Measurements from ENCODE around the gene OLFML3. TPM values are rescaled to one million over a fixed set of nuclear protein-coding genes. Genes with fewer than 3 reads are reported as not detected.

Gene OLFML3
- 36.5 and 37.0 TPM in 2 replicates for total RNA-seq
- long read RNA-seq, transcript OLFML3-201 (3 exons, 1,780 nt): major isoform, 142 of 161 reads
- long read RNA-seq, partial matches to known transcripts: 13 of 161 reads
- long read RNA-seq, other reads (novel, unspliced or antisense): 2 of 161 reads

DNA sequence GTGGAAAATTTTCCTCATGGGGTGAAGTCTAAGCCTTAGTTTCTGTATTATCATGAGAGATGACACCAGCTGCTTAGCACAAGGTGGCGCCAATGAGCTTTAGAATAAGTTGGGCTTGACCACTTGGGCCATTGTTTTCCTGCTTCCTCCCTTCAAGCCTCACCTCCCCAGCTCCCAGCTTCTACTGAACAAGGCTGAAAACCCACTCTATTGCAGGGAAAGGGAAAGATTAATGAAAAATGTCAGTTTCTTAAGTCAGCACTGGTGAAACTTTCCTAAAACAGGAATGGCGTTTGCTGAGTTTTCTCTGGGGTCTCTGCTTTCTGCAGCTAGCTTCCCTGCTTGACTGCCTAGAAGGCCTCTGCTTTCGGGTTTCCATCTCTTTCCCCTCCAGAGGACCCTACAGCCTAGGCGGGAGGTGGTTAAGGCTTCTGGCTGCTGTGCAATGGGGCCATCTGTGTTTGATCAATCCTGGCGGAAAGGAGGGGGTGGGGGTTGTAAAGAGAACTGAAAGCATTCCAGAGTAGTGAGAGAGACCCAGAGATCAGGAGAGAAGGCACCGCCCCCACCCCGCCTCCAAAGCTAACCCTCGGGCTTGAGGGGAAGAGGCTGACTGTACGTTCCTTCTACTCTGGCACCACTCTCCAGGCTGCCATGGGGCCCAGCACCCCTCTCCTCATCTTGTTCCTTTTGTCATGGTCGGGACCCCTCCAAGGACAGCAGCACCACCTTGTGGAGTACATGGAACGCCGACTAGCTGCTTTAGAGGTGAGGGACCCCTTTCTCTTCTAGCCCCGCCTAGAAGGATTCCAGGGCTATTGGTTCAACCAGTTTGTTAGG is at the start of gene OLFML3:
OLFML3 (plus strand) TSS at position 612 of the 840 bp plus-strand sequence; CDS start at position 655, 43 bp downstream.
- Mint-ChIP-seq H3K36me3 (ENCODE audit: unreplicated experiment) (peaks cover 4% of the 10 kb centered on the region), H3K9me3 (ENCODE audit: unreplicated experiment) (no peaks in the 10 kb centered on the region), H3K4me1 (ENCODE audit: unreplicated experiment) (peaks cover 87% of the 10 kb centered on the region), H3K27ac (ENCODE audit: unreplicated experiment) (peak within 1 kb of the TSS; percentile 94), H3K4me3 (ENCODE audit: unreplicated experiment) (peak within 1 kb of the TSS; percentile 65), H3K27me3 (ENCODE audit: unreplicated experiment) (no peaks in the 10 kb centered on the region)
- TF ChIP-seq CTCF (IDR thresholded peaks at IDR 0.05): peak; percentile 84
- DNase-seq (ENCODE audit: extremely low spot score, unreplicated experiment): peak; percentile 89

DNA sequence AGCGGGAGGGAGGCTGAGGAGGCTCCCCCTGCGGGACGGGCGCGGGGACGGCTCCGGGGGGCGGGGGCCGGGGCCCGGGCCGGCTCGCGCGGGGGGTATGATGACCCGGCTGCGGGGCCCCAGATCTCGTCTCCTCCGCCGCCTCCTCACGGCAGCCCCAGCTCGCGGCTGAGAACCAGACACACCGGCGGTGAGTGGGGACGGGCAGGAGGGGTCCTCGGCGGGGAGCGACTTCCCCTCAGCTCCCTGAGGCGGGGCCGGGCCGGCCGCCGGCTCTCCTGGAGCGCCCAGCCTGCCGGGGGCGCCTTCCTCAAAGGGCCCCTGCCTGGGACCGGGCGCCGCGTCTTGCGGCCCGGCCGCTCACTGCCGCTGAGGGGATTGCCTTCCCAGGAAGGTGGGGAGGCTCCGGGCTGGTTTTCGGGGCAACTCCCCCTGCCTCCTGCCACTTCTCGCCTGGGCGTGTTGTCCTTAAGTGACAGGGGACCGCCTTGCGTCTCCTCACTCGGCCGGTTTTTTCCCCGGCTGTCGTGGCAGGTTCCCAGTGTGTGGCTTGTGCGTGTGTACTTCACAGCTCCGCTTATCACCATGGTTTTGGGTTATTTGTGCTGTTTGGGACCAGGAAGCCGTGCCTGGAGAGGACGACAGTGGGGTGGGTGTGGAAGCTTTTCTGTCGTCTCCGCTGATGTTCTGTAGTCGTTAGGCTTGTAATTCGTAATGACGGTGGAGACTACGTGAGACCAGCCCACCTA is 49.4 kb upstream of the OLFML3 start:
- peak overlapping the region; percentile 96 for H3K27ac Mint-ChIP-seq (ENCODE audit: unreplicated experiment)
- no peaks in the 10 kb centered on the region for H3K36me3 Mint-ChIP-seq (ENCODE audit: unreplicated experiment)
- no peaks in the 10 kb centered on the region for H3K9me3 Mint-ChIP-seq (ENCODE audit: unreplicated experiment)
- DNase-seq (ENCODE audit: extremely low spot score, unreplicated experiment): peak; percentile 85
- H3K4me1 Mint-ChIP-seq (ENCODE audit: unreplicated experiment): peaks cover 50% of the 10 kb centered on the region
- H3K4me3 Mint-ChIP-seq (ENCODE audit: unreplicated experiment): peak overlapping the region; percentile 92
- TF ChIP-seq CTCF (IDR thresholded peaks at IDR 0.05): peak; percentile 39
- no peaks in the 10 kb centered on the region for H3K27me3 Mint-ChIP-seq (ENCODE audit: unreplicated experiment)

- DNase-seq (ENCODE audit: extremely low spot score, unreplicated experiment): no peak
- TF ChIP-seq CTCF (IDR thresholded peaks at IDR 0.05): no peak
- H3K36me3 Mint-ChIP-seq (ENCODE audit: unreplicated experiment): no peaks in the 10 kb centered on the region
- no peaks in the 10 kb centered on the region for H3K9me3 Mint-ChIP-seq (ENCODE audit: unreplicated experiment)
- H3K27ac Mint-ChIP-seq (ENCODE audit: unreplicated experiment): peak overlapping the region; percentile 96
- peak overlapping the region; percentile 92 for H3K4me3 Mint-ChIP-seq (ENCODE audit: unreplicated experiment)
- no peaks in the 10 kb centered on the region for H3K27me3 Mint-ChIP-seq (ENCODE audit: unreplicated experiment)
- H3K4me1 Mint-ChIP-seq (ENCODE audit: unreplicated experiment): peaks cover 50% of the 10 kb centered on the region
Observed at GRCh38 chr1:113930499-113931161, 48.6 kb upstream of the OLFML3 start.

DNA sequence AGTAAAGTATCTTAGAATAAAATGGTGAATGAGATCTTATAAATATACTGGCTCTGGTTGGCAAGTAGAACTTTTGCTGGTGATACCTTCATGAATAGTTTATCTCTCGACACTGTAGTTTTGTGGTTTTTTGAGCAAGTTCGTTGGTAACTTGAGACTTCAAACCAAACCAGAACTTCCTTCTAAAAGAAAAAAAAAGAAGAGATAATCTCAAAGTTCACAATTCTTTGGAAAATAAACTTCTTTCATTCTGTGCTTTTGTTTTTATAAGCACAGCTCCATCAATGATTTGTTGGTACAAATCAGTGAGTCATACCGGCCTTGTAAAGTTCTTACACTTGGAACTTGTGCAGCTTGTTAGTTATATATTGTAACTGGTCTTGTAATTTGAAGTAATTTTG is 47.8 kb upstream of the OLFML3 start:
- peaks cover 53% of the 10 kb centered on the region for H3K4me1 Mint-ChIP-seq (ENCODE audit: unreplicated experiment)

More for the DNA sequence above, 47.8 kb upstream of the OLFML3 start:
- Mint-ChIP-seq H3K9me3 (ENCODE audit: unreplicated experiment) (no peaks in the 10 kb centered on the region), H3K27ac (ENCODE audit: unreplicated experiment) (peak overlapping the region; percentile 96), H3K4me3 (ENCODE audit: unreplicated experiment) (peak overlapping the region; percentile 92), H3K36me3 (ENCODE audit: unreplicated experiment) (no peaks in the 10 kb centered on the region), H3K27me3 (ENCODE audit: unreplicated experiment) (no peaks in the 10 kb centered on the region)
- TF ChIP-seq CTCF (IDR thresholded peaks at IDR 0.05): no peak
- DNase-seq (ENCODE audit: extremely low spot score, unreplicated experiment): no peak
